ENCODE results near the gene BHLHE40. TPM values are rescaled to one million over a fixed set of nuclear protein-coding genes. Genes with fewer than 3 reads are reported as not detected.

Gene BHLHE40
- total and polyA plus RNA-seq, 10 of the 15 experiments (the other 5 are each of a cell fraction or from before 2014, with no cell fraction given), result 25.2 to 106 (median 51.4) TPM

GRCh38 chr3:4986782-4987537 is 7.7 kb downstream of the BHLHE40 start (continued):
- no peak for TF ChIP-seq KAT2A (conservative IDR thresholded peaks at IDR 0.05; ENCODE audit: control insufficient read depth, low read depth, low read length)
- peak; percentile 81 for TF ChIP-seq POLR2AphosphoS5 (IDR thresholded peaks at IDR 0.05; ENCODE audit: low read length)
- TF ChIP-seq ZNF687 (IDR thresholded peaks at IDR 0.05), result peak; percentile 93
- TF ChIP-seq SMARCA5 (IDR thresholded peaks at IDR 0.05), result no peak
- TF ChIP-seq JUND (IDR thresholded peaks at IDR 0.05; ENCODE audit: low read depth, low read length), result 0 out of 2 replicates have a peak, but pooled peaks have one; percentile 33
- no peak for TF ChIP-seq NFXL1 (IDR thresholded peaks at IDR 0.05; ENCODE audit: borderline replicate concordance)
- no peak for TF ChIP-seq ZNF207 (IDR thresholded peaks at IDR 0.05; ENCODE audit: borderline replicate concordance)
- TF ChIP-seq ZBTB4 (CRISPR knock-in tag; IDR thresholded peaks at IDR 0.05), result no peak
- TF ChIP-seq MTA2 (IDR thresholded peaks at IDR 0.05; ENCODE audit: low read depth), result peak; percentile 57; the same call in 1 of the 2 replicates
- no peak for TF ChIP-seq RELA (IDR thresholded peaks at IDR 0.05; ENCODE audit: borderline replicate concordance, partially characterized antibody)
- TF ChIP-seq E2F8 (IDR thresholded peaks at IDR 0.05; ENCODE audit: low read depth, partially characterized antibody), result no peak
- TF ChIP-seq MLLT1 (IDR thresholded peaks at IDR 0.05), result peak; percentile 89
- peak; percentile 92 for TF ChIP-seq POLR2A (IDR thresholded peaks at IDR 0.05; ENCODE audit: low read depth, low read length)
- TF ChIP-seq JUNB (IDR thresholded peaks at IDR 0.05), result no peak
- TF ChIP-seq MTA3 (IDR thresholded peaks at IDR 0.05; ENCODE audit: borderline replicate concordance, low read length), result no peak
- TF ChIP-seq FOXM1 (IDR thresholded peaks at IDR 0.05; ENCODE audit: low read depth, low read length), result no peak
- TF ChIP-seq CBX5 (IDR thresholded peaks at IDR 0.05; ENCODE audit: low read depth), result no peak

Data from GM12878 (cell line).